ENCODE results near the gene MUSK. TPM values are rescaled to one million over a fixed set of nuclear protein-coding genes. Genes with fewer than 3 reads are reported as not detected.

The MUSK gene
- total RNA-seq, 5 donors from 2014 or later (not counting 1 experiment from before 2014, with no cell fraction given), result not detected

- DNase-seq, result no peak
- no peaks in the 10 kb centered on the region for H3K36me3 Mint-ChIP-seq
- peaks cover 4 to 8% (median 5%) of the 10 kb centered on the region in 3 donors for H3K9me3 Mint-ChIP-seq
- no peak for ATAC-seq (replicated peaks in 1 of 4)
- no peaks in the 10 kb centered on the region for H3K4me1 ChIP-seq (ENCODE audit: control insufficient read depth in 1 of 2, extremely low read depth in 1 of 2, insufficient read depth in 2 of 2, low read length in 2 of 2)
- no peak overlapping the region for H3K27ac Mint-ChIP-seq
- no peaks in the 10 kb centered on the region for H3K9me3 ChIP-seq
- no CpG with 5 or more reads among the region's 1 CpG for WGBS (ENCODE audit: insufficient coverage)
- ChIA-PET CTCF (no interaction called here), POLR2A (no interaction called here)
- H3K27me3 ChIP-seq (replicated peaks in 1 of 2; ENCODE audit: control insufficient read depth in 2 of 2, extremely low read depth in 1 of 2, insufficient read depth in 2 of 2, low read length in 1 of 2), result no peaks in the 10 kb centered on the region
- H3K4me3 Mint-ChIP-seq, result no peak overlapping the region
- H3K4me3 ChIP-seq (ENCODE audit: control insufficient read depth in 1 of 2, extremely low read depth in 1 of 2, low read length in 1 of 2), result no peak overlapping the region
- H3K27me3 Mint-ChIP-seq, result no peaks in the 10 kb centered on the region
- no peaks in the 10 kb centered on the region for H3K36me3 ChIP-seq (ENCODE audit: control insufficient read depth in 2 of 2, extremely low read depth in 1 of 2, insufficient read depth in 1 of 2, low read length in 1 of 2)
- H3K4me1 Mint-ChIP-seq, result no peaks in the 10 kb centered on the region
- no peak overlapping the region for H3K27ac ChIP-seq (ENCODE audit: low read length)
These were observed 44.4 kb downstream of the MUSK start for GRCh38 chr9:110712955-110713354.

- ATAC-seq (replicated peaks in 1 of 4) (no peak), DNase-seq (no peak)
- Histone ChIP-seq H3K4me1 (ENCODE audit: control insufficient read depth in 1 of 2, extremely low read depth in 1 of 2, insufficient read depth in 2 of 2, low read length in 2 of 2) (no peaks in the 10 kb centered on the region), H3K9me3 (no peaks in the 10 kb centered on the region), H3K4me3 (ENCODE audit: control insufficient read depth in 1 of 2, extremely low read depth in 1 of 2, low read length in 1 of 2) (no peak overlapping the region), H3K27ac (ENCODE audit: low read length) (no peak overlapping the region), H3K36me3 (ENCODE audit: control insufficient read depth in 2 of 2, extremely low read depth in 1 of 2, insufficient read depth in 1 of 2, low read length in 1 of 2) (no peaks in the 10 kb centered on the region), H3K27me3 (replicated peaks in 1 of 2; ENCODE audit: control insufficient read depth in 2 of 2, extremely low read depth in 1 of 2, insufficient read depth in 2 of 2, low read length in 1 of 2) (no peaks in the 10 kb centered on the region)
- Mint-ChIP-seq H3K4me1 (no peaks in the 10 kb centered on the region), H3K27me3 (no peaks in the 10 kb centered on the region), H3K27ac (no peak overlapping the region), H3K36me3 (no peaks in the 10 kb centered on the region), H3K9me3 (peaks cover 5 to 16% (median 8%) of the 10 kb centered on the region in 3 donors), H3K4me3 (no peak overlapping the region)
- ChIA-PET POLR2A (no interaction called here), CTCF (no interaction called here)
- 100% methylated on average over 2 of the region's 3 CpGs for WGBS (ENCODE audit: insufficient coverage)
These were observed 45.7 kb downstream of the MUSK start for GRCh38 chr9:110714314-110714713.

DNA sequence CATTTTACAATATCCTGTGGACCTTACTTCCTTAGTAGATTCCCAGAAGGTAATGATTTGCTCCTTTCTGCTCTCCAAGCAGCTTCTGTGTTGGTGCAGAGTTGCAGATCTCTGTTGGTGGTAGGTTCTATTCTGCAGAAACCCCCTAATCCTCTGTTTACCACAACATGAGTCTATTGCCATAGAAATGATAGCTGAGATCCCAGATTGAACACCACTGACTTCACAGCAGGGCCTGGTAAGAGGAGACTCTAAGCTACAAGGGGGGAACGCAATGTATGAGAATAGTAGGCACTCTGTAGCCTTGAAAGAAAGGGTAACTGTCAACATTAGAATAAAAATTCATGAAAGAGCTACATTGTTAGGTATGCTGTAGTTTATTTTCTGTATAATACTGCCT lies 59.5 kb downstream of the MUSK start:
- H3K4me1 Mint-ChIP-seq, result no peaks in the 10 kb centered on the region
- H3K27ac ChIP-seq (ENCODE audit: low read length), result no peak overlapping the region
- H3K36me3 ChIP-seq (ENCODE audit: control insufficient read depth in 2 of 2, extremely low read depth in 1 of 2, insufficient read depth in 1 of 2, low read length in 1 of 2), result no peaks in the 10 kb centered on the region
- no peaks in the 10 kb centered on the region for H3K27me3 Mint-ChIP-seq
- no peak overlapping the region for H3K4me3 ChIP-seq (ENCODE audit: control insufficient read depth in 1 of 2, extremely low read depth in 1 of 2, low read length in 1 of 2)
- 100% methylated on average over 1 of the region's 1 CpG for WGBS (ENCODE audit: insufficient coverage)
- ChIA-PET POLR2A (no interaction called here), CTCF (no interaction called here)
- no peak overlapping the region for H3K4me3 Mint-ChIP-seq
- no peaks in the 10 kb centered on the region for H3K27me3 ChIP-seq (replicated peaks in 1 of 2; ENCODE audit: control insufficient read depth in 2 of 2, extremely low read depth in 1 of 2, insufficient read depth in 2 of 2, low read length in 1 of 2)
- H3K9me3 ChIP-seq, result no peaks in the 10 kb centered on the region
- no peaks in the 10 kb centered on the region for H3K4me1 ChIP-seq (ENCODE audit: control insufficient read depth in 1 of 2, extremely low read depth in 1 of 2, insufficient read depth in 2 of 2, low read length in 2 of 2)
- no peak for DNase-seq
- peaks cover 0 to 15% (median 4%) of the 10 kb centered on the region in 3 donors for H3K9me3 Mint-ChIP-seq
- no peak for ATAC-seq (replicated peaks in 1 of 4)
- no peaks in the 10 kb centered on the region for H3K36me3 Mint-ChIP-seq
- H3K27ac Mint-ChIP-seq, result no peak overlapping the region

- no peak for DNase-seq
- Mint-ChIP-seq H3K4me3 (no peak overlapping the region), H3K4me1 (no peaks in the 10 kb centered on the region), H3K27me3 (no peaks in the 10 kb centered on the region), H3K36me3 (no peaks in the 10 kb centered on the region), H3K27ac (no peak overlapping the region), H3K9me3 (peaks cover 0 to 15% (median 0%) of the 10 kb centered on the region in 3 donors)
- Histone ChIP-seq H3K4me1 (ENCODE audit: control insufficient read depth in 1 of 2, extremely low read depth in 1 of 2, insufficient read depth in 2 of 2, low read length in 2 of 2) (no peaks in the 10 kb centered on the region), H3K27ac (ENCODE audit: low read length) (no peak overlapping the region), H3K27me3 (replicated peaks in 1 of 2; ENCODE audit: control insufficient read depth in 2 of 2, extremely low read depth in 1 of 2, insufficient read depth in 2 of 2, low read length in 1 of 2) (no peaks in the 10 kb centered on the region), H3K9me3 (no peaks in the 10 kb centered on the region), H3K4me3 (ENCODE audit: control insufficient read depth in 1 of 2, extremely low read depth in 1 of 2, low read length in 1 of 2) (no peak overlapping the region), H3K36me3 (ENCODE audit: control insufficient read depth in 2 of 2, extremely low read depth in 1 of 2, insufficient read depth in 1 of 2, low read length in 1 of 2) (no peaks in the 10 kb centered on the region)
- ChIA-PET CTCF (no interaction called here), POLR2A (no interaction called here)
- ATAC-seq (replicated peaks in 1 of 4), result no peak
These were observed 61.0 kb downstream of the MUSK start for GRCh38 chr9:110729641-110730040.

DNA sequence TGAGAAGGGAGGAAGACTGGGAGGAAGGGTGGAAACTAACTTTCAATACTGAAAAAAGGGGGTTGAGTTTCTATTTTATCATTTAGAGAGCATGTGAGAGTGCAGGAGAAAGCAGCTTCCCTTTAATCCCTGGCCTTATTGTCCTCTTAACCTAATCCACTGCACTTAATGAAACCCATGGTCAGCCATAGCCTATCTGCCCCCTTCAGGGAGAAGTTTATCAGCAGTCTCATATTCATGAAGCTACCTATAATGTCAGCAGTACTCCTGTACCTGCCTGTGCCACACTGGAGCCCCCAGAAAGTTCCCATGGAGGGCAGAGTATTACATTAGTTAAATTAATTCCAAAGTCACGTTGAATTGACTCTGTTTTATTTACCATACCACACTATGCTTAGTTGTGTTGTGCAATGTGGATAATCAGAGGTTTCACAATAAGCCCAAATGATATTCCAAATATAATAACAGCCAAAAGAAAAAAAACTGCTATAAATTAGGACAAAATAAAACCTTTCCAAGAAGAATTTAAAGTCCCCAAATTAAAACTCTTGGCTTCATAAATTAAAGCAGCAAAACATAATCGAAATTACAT lies 62.9 kb downstream of the MUSK start:
- no peak overlapping the region for H3K27ac Mint-ChIP-seq
- no peak overlapping the region for H3K4me3 Mint-ChIP-seq
- no peak for ATAC-seq (replicated peaks in 1 of 4)
- peaks cover 5 to 22% (median 8%) of the 10 kb centered on the region in 3 donors for H3K9me3 Mint-ChIP-seq
- Histone ChIP-seq H3K4me1 (ENCODE audit: control insufficient read depth in 1 of 2, extremely low read depth in 1 of 2, insufficient read depth in 2 of 2, low read length in 2 of 2) (no peaks in the 10 kb centered on the region), H3K36me3 (ENCODE audit: control insufficient read depth in 2 of 2, extremely low read depth in 1 of 2, insufficient read depth in 1 of 2, low read length in 1 of 2) (no peaks in the 10 kb centered on the region), H3K27me3 (replicated peaks in 1 of 2; ENCODE audit: control insufficient read depth in 2 of 2, extremely low read depth in 1 of 2, insufficient read depth in 2 of 2, low read length in 1 of 2) (no peaks in the 10 kb centered on the region), H3K27ac (ENCODE audit: low read length) (no peak overlapping the region), H3K4me3 (ENCODE audit: control insufficient read depth in 1 of 2, extremely low read depth in 1 of 2, low read length in 1 of 2) (no peak overlapping the region), H3K9me3 (no peaks in the 10 kb centered on the region)
- DNase-seq, result no peak
- H3K4me1 Mint-ChIP-seq, result no peaks in the 10 kb centered on the region
- no peaks in the 10 kb centered on the region for H3K36me3 Mint-ChIP-seq
- no CpG with 5 or more reads among the region's 2 CpGs for WGBS (ENCODE audit: insufficient coverage)
- ChIA-PET CTCF (no interaction called here), POLR2A (no interaction called here)
- H3K27me3 Mint-ChIP-seq, result no peaks in the 10 kb centered on the region

GRCh38 chr9:110738982-110739381 lies 70.4 kb downstream of the MUSK start:
- ATAC-seq (replicated peaks in 1 of 4), result no peak
- Mint-ChIP-seq H3K4me1 (no peaks in the 10 kb centered on the region), H3K4me3 (no peak overlapping the region)

GRCh38 chr9:110742741-110743371 lies 74.3 kb downstream of the MUSK start:
- DNase-seq (no peak), ATAC-seq (replicated peaks in 1 of 4) (no peak)
- Histone ChIP-seq H3K36me3 (ENCODE audit: control insufficient read depth in 2 of 2, extremely low read depth in 1 of 2, insufficient read depth in 1 of 2, low read length in 1 of 2) (no peaks in the 10 kb centered on the region), H3K27me3 (replicated peaks in 1 of 2; ENCODE audit: control insufficient read depth in 2 of 2, extremely low read depth in 1 of 2, insufficient read depth in 2 of 2, low read length in 1 of 2) (no peaks in the 10 kb centered on the region), H3K4me1 (ENCODE audit: control insufficient read depth in 1 of 2, extremely low read depth in 1 of 2, insufficient read depth in 2 of 2, low read length in 2 of 2) (no peaks in the 10 kb centered on the region), H3K4me3 (ENCODE audit: control insufficient read depth in 1 of 2, extremely low read depth in 1 of 2, low read length in 1 of 2) (no peak overlapping the region), H3K27ac (ENCODE audit: low read length) (no peak overlapping the region), H3K9me3 (no peaks in the 10 kb centered on the region)
- Mint-ChIP-seq H3K36me3 (no peaks in the 10 kb centered on the region), H3K27me3 (no peaks in the 10 kb centered on the region), H3K4me1 (no peaks in the 10 kb centered on the region), H3K9me3 (peaks cover 0 to 8% (median 5%) of the 10 kb centered on the region in 3 donors), H3K4me3 (no peak overlapping the region), H3K27ac (no peak overlapping the region)
- WGBS (ENCODE audit: insufficient coverage), result 80% methylated on average over 8 of the region's 8 CpGs
- POLR2A ChIA-PET, result no interaction called here
- CTCF ChIA-PET, result no interaction called here

More at GRCh38 chr9:110738982-110739381, 70.4 kb downstream of the MUSK start:
- no peak for DNase-seq
- H3K27ac ChIP-seq (ENCODE audit: low read length), result no peak overlapping the region
- CTCF ChIA-PET, result no interaction called here
- H3K27me3 Mint-ChIP-seq, result no peaks in the 10 kb centered on the region
- H3K9me3 Mint-ChIP-seq, result peaks cover 8 to 20% (median 11%) of the 10 kb centered on the region in 3 donors
- H3K36me3 ChIP-seq (ENCODE audit: control insufficient read depth in 2 of 2, extremely low read depth in 1 of 2, insufficient read depth in 1 of 2, low read length in 1 of 2), result no peaks in the 10 kb centered on the region
- H3K36me3 Mint-ChIP-seq, result no peaks in the 10 kb centered on the region
- H3K27me3 ChIP-seq (replicated peaks in 1 of 2; ENCODE audit: control insufficient read depth in 2 of 2, extremely low read depth in 1 of 2, insufficient read depth in 2 of 2, low read length in 1 of 2), result no peaks in the 10 kb centered on the region
- no peaks in the 10 kb centered on the region for H3K4me1 ChIP-seq (ENCODE audit: control insufficient read depth in 1 of 2, extremely low read depth in 1 of 2, insufficient read depth in 2 of 2, low read length in 2 of 2)
- no peaks in the 10 kb centered on the region for H3K9me3 ChIP-seq
- no peak overlapping the region for H3K4me3 ChIP-seq (ENCODE audit: control insufficient read depth in 1 of 2, extremely low read depth in 1 of 2, low read length in 1 of 2)
- POLR2A ChIA-PET, result no interaction called here
- H3K27ac Mint-ChIP-seq, result no peak overlapping the region
